HG03457 (cell line): Measurements from ENCODE around the gene MSI1.
"Not testable (repeated sequence)": the region's sequence is repeated elsewhere in the genome, so short reads cannot be mapped to it uniquely, and the experiment has no call there.

ENCODE experiments used
- ATAC-seq: cut with Tn5 transposase; IDR thresholded peaks from one replicate; pipeline ENCODE4 v1.9.1; 2021; ENCODE audit warnings: moderate number of reproducible peaks; ENCODE audit not compliant: unreplicated experiment

The MSI1 gene

DNA sequence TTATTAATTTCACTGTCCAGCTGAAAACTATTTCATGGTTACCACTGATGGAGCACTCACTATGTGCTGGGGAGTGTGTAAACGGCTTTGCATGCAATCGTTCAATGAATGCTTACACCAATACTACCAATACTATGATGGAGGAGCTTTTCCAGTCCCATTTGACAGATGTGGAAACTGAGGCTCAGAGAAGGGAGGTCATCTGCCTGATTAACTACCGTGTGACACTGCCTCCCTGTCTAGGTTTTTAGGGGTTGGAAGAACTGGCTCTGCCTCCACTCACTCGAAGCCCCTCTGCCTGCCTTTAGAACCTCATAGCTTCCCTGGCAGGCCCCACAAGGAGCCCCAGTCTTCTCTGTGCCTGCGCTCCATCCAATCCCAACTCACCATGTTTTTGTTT is 11.9 kb downstream of the MSI1 start:
- ATAC-seq, result no peak

DNA sequence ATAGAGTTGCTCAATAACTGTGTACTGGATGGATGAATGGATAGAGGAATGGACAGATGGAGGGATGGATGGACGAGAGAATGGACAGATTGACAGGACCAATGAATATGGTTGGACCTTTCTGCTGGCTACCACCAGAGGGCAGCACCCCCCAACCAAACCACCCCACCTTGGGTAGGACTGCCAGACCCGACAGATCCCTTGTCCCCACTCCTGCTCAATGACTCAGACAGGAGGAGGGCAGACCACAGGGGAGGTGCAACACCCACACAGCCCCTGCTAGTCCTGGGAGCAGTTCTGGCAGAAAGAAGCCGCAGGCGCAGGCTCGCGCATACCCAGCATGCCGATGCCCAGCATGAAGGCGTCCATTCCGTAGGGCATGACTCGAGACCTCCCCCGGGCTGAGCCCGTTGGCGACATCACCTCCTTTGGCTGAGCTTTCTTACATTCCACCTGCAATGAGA is 12.4 kb downstream of the MSI1 start:
- no peak for ATAC-seq

DNA sequence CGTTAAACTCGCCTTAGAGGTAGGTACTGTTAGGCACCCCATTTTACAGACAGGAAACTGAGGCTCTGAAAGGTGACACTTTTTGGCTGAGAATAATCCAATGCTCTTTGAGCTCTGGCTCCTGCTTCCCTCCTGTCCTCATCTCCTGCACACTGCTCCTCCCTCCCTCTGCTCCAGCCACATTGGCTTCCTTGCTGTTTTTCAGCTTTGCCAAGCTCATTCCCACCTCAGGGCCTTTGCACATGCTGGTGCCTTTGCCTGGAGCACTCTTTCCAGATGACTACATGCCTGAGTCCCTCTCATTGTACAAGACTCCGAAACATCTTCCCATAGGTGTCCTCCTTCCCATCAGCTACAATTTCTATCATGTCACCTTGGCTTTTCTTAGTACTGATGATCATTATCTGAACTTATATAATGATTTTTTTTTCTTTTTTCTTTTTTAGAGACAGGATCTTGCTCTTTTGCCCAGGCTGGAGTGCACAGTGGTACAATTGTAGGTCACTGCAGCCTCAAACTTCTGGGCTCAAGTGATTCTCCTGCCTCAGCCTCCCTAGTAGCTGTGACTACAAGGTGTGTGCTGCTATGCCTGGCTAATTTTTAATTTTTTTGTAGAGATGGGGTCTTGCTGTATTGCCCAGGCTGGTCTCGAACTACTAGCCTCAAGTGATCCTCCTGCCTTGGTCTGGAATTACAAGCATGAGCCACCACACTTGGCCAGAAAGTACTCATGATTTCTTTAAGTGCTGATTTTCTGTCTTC is 15.2 kb downstream of the MSI1 start:
- no peak for ATAC-seq

GRCh38 chr12:120353136-120353535 is 15.8 kb downstream of the MSI1 start:
- no peak for ATAC-seq

DNA sequence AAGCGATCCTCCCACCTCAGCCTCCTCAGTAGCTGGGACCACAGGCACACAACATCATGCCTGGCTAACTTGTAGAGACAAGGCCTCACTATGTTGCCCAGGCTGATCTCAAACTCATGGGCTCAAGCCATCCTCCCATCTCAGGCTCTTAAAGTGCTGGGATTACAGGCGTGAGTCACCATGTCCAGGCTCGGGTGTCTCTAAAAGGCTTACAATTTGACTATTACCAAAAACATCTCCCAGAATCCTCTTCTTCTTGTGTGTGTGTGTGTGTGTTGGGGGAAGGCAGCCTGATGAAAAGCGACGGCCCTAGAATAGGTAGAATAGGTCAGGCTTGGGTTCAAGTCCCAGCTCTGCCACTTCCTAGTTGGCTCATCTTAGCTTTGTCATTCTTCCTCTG is 16.8 kb downstream of the MSI1 start:
- no peak for ATAC-seq

- no peak for ATAC-seq
Observed at GRCh38 chr12:120350576-120351350, 18.2 kb downstream of the MSI1 start.

DNA sequence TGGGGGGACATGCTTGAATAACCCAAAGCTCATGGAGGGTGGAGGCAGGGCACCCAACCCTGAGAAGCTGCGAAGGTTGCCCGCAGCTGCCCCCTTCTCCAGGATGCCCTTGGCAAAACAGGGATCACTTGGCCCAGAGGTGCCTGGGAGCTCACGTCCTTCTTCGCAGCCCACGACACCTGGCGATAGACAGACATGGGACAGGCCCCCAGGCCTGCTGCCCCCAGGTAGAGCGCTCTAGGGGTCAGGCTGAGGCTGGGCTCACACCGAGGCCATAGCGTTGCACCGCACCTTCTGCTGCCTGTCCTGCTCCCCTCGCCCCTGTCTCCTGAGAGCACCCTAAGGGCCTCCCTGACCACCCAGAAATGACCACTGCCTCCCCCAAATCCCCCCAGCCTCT is 21.2 kb downstream of the MSI1 start:
- ATAC-seq, result no peak

DNA sequence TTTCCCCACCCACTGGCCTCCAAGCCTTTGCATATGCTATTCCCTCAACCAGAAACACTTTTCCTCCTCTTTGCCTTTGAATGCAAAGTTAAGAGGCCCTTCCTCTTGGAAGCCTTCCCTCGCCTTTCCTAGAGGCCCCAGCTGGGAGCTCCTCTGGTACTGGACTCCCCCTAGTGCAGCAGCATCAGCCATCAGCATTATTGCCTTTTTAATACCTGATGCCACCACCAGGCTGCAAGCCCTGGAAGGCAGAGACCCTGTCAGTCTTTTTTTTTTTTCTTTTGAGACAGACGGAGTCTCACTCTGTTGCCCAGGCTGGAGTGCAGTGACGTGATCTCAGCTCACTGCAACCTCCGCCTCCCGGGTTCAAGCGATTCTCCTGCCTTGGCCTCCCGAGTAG is 22.3 kb downstream of the MSI1 start:
- no peak for ATAC-seq

DNA sequence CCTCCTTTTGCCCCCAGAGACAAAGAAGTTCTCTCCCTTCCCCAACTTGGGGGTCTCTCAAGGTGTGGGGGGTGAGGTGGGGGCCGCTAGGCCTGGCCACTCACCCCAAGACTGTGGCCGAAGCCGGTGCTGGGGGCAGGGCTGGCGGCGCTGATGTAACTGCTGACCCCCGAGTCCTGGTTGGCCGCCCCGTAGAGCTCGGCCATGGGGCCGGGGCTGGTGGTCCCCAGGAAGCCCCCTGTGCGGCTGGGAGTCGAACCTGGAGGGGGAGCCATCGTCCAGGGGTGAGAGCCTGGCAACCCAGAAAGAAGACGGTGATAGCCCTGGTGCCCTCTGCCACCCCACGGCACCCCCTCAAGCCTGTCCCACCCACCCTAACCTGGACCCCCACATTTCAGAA is 22.9 kb downstream of the MSI1 start:
- no peak for ATAC-seq

DNA sequence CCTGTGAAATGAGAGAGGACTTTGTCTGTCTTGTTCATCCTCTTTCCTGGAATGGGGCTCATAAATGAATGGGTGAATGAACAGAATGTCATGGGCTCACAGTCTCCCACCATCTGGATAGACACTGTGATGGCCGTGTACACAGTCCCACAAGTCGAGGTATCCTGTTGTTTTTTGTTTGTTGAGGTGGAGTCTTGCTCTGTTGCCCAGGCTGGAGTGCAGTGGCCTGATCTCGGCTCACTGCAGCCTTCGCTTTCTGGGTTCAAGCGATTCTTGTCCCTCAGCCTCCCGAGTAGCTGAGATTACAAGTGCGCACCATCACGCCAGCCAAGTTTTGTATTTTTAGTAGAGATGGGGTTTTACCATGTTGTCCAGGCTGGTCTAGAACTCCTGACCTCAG is 25.3 kb downstream of the MSI1 start:
- ATAC-seq, result no peak

DNA sequence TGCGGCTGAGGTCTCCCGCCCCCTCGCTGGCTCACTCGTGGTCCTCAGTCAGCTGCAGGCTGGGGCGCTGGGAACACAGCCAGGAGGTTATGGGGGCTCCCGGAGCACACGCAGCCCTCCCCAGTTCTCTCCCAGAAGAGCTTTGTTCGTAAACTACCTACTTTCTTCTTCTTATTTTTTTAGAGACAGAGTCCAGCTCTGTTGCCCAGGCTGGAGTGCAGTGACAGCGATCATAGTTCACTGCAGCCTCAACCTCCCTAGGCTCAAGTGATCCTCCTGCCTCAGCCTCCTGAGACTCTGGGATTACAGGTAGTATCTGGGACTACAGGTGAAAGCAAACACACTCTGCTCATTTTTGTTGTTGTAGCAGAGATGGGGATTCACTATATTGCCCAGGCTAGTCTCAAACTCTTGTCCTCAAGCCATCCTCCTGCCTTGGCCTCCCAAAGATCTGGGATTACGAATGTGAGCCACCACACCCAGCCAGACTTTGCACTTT is 25.9 kb downstream of the MSI1 start:
- no peak for ATAC-seq

DNA sequence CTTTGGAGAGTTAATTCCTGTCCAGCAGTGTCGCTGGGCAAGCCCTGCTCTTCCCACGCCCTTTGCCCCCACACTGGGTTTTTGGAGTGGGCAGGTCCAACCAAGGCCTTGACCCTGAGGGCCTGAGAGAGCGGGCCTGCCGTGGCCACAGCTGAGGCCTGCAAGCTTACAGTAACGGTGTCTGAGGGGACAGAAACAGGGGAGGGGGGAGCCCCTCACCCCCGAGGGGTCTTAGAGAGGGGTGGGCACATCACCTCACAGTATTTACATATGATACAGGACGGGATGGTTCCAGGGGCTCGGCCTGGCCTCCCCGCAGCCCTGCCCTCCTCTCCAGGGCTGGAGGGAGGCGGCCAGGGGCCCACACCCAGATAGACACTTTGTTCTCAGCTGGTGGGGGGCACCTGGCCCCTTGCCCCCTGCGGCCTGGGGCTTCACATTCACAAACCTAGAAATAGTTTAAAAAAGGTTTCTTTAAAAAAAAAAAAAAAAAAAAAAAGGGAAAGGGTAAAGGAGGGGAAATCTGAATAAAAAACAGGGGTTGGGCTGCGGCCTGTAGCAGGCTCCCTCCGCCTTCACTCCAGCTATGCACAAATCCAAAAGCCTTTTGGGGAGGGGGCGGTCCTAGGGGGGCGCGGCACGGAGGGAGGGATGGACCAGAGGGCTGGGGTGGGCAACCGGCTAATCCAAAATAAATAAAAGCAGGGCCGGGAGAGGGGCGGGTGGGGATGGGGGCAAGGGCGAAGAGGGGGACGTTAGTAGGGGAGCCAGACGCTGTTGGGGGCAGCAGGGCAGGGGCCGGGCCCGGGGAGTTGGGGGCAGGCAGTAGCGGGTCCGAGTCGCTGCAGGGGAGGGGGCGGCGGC is 26.6 kb downstream of the MSI1 start:
- no peak for ATAC-seq

GRCh38 chr12:120339256-120339655 is 29.7 kb downstream of the MSI1 start:
- no peak for ATAC-seq

DNA sequence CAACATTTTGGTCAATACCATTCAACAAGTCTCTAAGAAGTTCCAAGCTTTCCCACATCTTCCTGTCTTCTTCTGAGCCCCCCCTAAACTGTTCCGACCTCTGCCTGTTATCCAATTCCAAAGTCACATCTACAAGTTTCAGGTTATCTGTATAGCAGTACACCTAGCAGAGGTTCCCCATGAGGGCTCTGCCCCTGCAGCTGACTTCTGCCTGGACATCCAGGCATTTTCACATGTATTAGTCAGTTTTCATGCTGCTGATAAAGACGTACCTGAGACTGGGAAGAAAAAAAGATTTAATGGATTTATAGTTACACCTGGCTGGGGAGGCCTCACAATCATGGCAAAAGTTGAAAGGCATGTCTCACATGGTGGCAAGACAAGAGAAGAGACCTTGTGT is 31.2 kb downstream of the MSI1 start:
- no peak for ATAC-seq

GRCh38 chr12:120336392-120336791 is 32.6 kb downstream of the MSI1 start:
- not testable (repeated sequence) for ATAC-seq

DNA sequence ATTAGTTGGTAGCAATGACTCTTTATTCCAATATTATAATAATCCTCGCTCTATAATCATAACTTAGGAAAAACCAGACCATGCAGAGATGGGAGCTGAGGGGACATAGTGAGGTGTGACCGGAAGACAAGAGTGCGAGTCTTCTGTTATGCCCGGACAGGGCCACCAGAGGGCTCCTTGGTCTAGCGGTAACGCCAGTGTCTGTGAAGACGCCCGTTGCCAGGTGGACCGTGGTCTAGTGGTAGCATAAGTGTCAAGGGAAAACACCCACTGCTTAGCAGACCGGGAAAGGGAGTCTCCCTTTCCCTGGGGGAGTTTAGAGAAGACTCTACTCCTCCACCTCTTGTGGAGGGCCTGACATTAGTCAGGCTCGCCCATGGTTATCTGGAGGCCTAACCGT is 33.5 kb downstream of the MSI1 start:
- ATAC-seq, result not testable (repeated sequence)

DNA sequence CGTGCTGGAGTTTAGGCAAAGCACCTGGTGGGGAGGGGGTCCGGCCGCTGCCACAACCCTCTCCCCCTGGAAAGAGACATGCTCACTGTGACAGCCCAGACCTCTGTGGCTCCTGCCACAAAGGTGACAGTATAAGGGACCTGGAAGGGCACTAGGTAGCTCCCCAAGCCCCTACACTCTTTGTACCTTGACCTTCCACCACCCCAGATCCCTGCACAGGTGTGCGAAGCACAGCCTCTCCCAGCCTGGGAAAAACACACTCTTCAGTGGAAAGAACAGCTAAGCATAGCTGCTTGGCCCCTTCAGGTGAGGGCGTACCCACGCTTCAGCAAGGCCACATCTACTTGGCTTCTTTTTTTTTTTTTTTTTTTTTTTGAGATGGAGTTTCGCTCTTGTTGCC is 36.4 kb downstream of the MSI1 start:
- ATAC-seq, result no peak

GRCh38 chr12:120332041-120332440 is 36.9 kb downstream of the MSI1 start:
- no peak for ATAC-seq

- ATAC-seq, result no peak
Observed at GRCh38 chr12:120331390-120331789, 37.6 kb downstream of the MSI1 start.

DNA sequence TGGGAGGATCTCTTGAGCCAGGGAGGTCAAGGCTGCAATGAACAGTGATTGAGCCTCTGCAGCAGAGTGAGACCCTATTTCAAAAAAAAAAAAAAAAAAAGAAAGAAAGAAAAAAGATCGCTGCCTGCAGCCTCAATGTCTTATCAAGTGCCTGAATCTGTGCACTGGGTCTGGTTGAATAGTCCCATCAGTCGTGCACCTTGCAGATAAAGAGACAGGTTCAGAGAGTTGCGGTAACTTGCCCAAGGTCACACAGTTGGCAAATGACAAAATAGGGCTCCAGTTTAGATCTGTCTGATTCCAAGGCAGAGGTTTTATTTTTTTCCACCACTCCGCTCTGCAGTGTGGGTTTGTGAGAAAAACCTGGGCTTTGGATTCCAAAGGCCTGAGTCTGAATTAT is 40.7 kb downstream of the MSI1 start:
- ATAC-seq, result no peak

DNA sequence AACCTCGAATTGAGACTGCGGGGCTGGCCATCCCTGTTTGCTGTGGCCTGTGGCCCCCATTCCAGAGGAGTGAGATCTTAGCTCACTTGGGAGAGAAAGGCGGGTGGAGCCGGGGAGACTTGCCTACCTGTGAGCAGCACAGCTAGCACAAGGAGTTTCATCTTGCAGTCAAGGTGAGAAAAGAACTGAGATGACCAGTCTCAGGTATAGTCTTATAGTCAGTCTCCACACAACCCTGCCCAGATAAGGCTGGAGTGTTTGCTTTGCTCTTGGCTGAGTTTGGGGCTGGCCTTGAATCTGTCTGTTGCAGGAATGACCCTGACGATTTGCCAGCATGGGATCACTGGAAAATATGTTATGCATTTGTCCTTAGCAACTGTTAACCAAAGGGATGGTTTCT is 41.4 kb downstream of the MSI1 start, which contains the start of gene PLA2G1B:
Gene PLA2G1B, minus strand, starts transcription at position 187 of the 400 bp plus-strand sequence. Its CDS starts 26 bp downstream, at position 161.
- ATAC-seq, result no peak
